ENCODE measurements around the gene GRIA4.

Gene GRIA4

DNA sequence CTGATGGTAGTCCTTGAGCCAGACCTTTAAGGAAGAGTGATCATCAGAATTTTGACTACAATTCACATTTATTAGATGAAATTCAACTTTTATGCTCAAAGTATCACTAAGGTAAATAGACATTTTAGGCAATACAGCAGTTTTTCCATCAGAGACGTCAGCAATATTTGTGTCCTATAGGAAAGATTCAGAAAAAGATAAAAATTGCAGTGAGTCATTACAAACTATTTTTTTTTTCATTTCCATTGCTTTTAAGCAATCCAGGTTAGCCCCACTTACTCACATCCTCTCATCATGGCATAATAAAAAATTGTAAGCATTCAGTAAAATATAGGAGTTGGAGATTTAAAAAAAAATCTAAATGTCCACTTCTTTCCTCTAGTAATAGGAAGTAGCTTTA, 365.3 kb downstream of the GRIA4 start:
- no peak overlapping the region for H3K4me3 ChIP-seq (ENCODE audit: low read depth, low read length)
- H3K27me3 ChIP-seq: no peaks in the 10 kb centered on the region
- TF ChIP-seq, protein P1, sequence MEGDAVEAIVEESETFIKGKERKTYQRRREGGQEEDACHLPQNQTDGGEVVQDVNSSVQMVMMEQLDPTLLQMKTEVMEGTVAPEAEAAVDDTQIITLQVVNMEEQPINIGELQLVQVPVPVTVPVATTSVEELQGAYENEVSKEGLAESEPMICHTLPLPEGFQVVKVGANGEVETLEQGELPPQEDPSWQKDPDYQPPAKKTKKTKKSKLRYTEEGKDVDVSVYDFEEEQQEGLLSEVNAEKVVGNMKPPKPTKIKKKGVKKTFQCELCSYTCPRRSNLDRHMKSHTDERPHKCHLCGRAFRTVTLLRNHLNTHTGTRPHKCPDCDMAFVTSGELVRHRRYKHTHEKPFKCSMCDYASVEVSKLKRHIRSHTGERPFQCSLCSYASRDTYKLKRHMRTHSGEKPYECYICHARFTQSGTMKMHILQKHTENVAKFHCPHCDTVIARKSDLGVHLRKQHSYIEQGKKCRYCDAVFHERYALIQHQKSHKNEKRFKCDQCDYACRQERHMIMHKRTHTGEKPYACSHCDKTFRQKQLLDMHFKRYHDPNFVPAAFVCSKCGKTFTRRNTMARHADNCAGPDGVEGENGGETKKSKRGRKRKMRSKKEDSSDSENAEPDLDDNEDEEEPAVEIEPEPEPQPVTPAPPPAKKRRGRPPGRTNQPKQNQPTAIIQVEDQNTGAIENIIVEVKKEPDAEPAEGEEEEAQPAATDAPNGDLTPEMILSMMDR (IDR thresholded peaks at IDR 0.05; ENCODE audit: low read depth, low read length): no peak
- H3K4me1 ChIP-seq: no peaks in the 10 kb centered on the region
- no peaks in the 10 kb centered on the region for H3K9me3 ChIP-seq
- H3K36me3 ChIP-seq: no peaks in the 10 kb centered on the region
- DNase-seq: no peak

GRCh38 chr11:105979997-105980703, 370.3 kb downstream of the GRIA4 start:
- no peaks in the 10 kb centered on the region for H3K9me3 ChIP-seq
- no peaks in the 10 kb centered on the region for H3K4me1 ChIP-seq
- no peaks in the 10 kb centered on the region for H3K36me3 ChIP-seq
- no peak overlapping the region for H3K4me3 ChIP-seq (ENCODE audit: low read depth, low read length)
- TF ChIP-seq, protein P1 (IDR thresholded peaks at IDR 0.05; ENCODE audit: low read depth, low read length): no peak
- no peak for DNase-seq
- H3K27me3 ChIP-seq: no peaks in the 10 kb centered on the region

DNA sequence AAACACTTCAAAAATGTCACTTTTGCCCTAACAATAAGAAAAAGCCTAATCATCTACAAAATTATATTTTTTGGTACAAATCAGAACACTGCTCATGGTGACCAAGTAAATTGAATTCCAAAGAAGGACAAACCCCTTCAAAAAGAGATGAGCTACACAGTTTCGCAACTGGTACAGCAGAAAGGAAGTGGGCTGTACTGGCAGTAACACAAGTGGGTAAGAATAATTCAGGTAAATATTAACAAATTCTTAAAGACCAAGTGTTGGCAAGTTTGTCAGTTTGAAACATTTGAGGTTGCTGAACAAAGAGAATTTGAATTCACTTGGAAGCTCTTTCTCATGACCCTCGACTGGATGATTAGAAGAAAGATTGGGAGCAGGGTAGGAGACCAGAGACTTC, 376.7 kb downstream of the GRIA4 start:
- Histone ChIP-seq H3K4me1 (no peaks in the 10 kb centered on the region), H3K4me3 (ENCODE audit: low read depth, low read length) (no peak overlapping the region), H3K36me3 (no peaks in the 10 kb centered on the region), H3K27me3 (no peaks in the 10 kb centered on the region), H3K9me3 (no peaks in the 10 kb centered on the region)
- TF ChIP-seq, protein P1 (IDR thresholded peaks at IDR 0.05; ENCODE audit: low read depth, low read length): no peak
- no peak for DNase-seq

- Histone ChIP-seq H3K36me3 (no peaks in the 10 kb centered on the region), H3K9me3 (no peaks in the 10 kb centered on the region), H3K4me1 (no peaks in the 10 kb centered on the region), H3K4me3 (ENCODE audit: low read depth, low read length) (no peak overlapping the region), H3K27me3 (no peaks in the 10 kb centered on the region)
- TF ChIP-seq, protein P1 (IDR thresholded peaks at IDR 0.05; ENCODE audit: low read depth, low read length): no peak
- no peak for DNase-seq
Observed at GRCh38 chr11:105988197-105988596, 378.3 kb downstream of the GRIA4 start.

DNA sequence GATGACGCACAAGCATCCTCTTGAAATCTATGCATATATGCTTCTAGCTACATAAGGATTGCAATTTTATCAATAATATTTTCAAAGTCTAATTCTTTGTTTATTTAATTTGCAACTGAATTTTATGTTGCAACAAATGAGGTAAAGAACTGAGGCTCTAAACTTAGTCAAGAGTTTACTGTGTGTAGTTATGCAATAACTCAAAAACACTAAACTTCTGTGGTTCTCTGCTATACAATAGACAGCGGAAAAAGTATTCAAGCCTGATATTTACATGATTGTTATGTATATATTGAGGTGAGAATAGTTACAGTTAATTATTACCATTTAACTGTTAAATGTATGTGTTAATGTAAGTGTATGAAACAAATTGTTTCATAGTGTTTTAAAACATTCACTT, 379.3 kb downstream of the GRIA4 start:
- H3K36me3 ChIP-seq: peaks cover 3% of the 10 kb centered on the region; the same call in 1 of the 2 replicates
- TF ChIP-seq, protein P1 (IDR thresholded peaks at IDR 0.05; ENCODE audit: low read depth, low read length): no peak
- no peaks in the 10 kb centered on the region for H3K4me1 ChIP-seq
- H3K9me3 ChIP-seq: no peaks in the 10 kb centered on the region
- no peak overlapping the region for H3K4me3 ChIP-seq (ENCODE audit: low read depth, low read length)
- DNase-seq: no peak
- no peaks in the 10 kb centered on the region for H3K27me3 ChIP-seq

DNA sequence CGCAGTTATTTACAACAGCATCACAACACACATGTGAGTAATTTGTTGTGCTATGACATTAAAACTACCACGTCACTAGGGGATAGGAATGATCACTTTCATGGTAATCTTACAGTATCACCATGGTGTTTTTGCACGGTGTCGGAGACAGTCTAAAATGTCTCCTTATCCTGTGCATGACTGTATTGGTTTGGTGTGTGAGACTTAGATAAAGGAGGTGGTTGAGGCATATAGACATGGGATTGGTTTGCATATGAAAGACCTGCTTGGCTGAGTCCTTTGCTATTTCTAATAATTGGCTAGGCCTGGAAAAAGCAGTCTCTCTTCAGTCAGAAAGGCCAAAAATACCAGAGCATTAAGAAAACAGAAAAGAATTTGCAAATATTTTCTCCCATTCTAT, 382.0 kb downstream of the GRIA4 start:
- Histone ChIP-seq H3K4me3 (ENCODE audit: low read depth, low read length) (no peak overlapping the region), H3K27me3 (no peaks in the 10 kb centered on the region), H3K4me1 (no peaks in the 10 kb centered on the region), H3K36me3 (peaks cover 17% of the 10 kb centered on the region), H3K9me3 (no peaks in the 10 kb centered on the region)
- DNase-seq: no peak
- TF ChIP-seq, protein P1 (IDR thresholded peaks at IDR 0.05; ENCODE audit: low read depth, low read length): no peak

All from BE2C (cell line).